Heart right ventricle (tissue), 16 donors: ENCODE measurements around the gene AANAT. TPM values are rescaled to one million over a fixed set of nuclear protein-coding genes. Genes with fewer than 3 reads are reported as not detected.

Experiments
- ATAC-seq, 8 donors: fragments of 200-7000 bp; cut with Tn5 transposase; one replicate each; pipeline ENCODE4 v1.9.1; 2020; ENCODE audit warnings: mild to moderate bottlenecking in 8 of 8, moderate library complexity in 8 of 8, moderate number of reproducible peaks in 1 of 8
- DNase-seq, 2 donors: peaks; one replicate each; pipeline ENCODE4 v3.0.0-alpha.2; 2020
- H3K27ac ChIP-seq, 10 donors: fragments of 200-600 bp; sonication (generic) in 2 of 10; one replicate each; pipeline versions ENCODE4 v1.5.0 to v1.8.0; 2020 to 2022; ENCODE audit warnings: mild to moderate bottlenecking in 3 of 10
- H3K27me3 ChIP-seq, 7 donors: fragments of 200-600 bp; one replicate each; pipeline ENCODE4 v1.8.0; 2021 to 2022; ENCODE audit warnings: mild to moderate bottlenecking in 2 of 7
- H3K36me3 ChIP-seq, 9 donors: fragments of 200-600 bp; sonication (generic) in 1 of 9; one replicate each; pipeline versions ENCODE4 v1.5.0 to v1.8.0; 2020 to 2022; ENCODE audit warnings: mild to moderate bottlenecking in 2 of 9
- H3K4me1 ChIP-seq, 9 donors: fragments of 200-600 bp; sonication (generic) in 1 of 9; one replicate each; pipeline versions ENCODE4 v1.5.0 to v1.8.0; 2020 to 2022; ENCODE audit warnings: mild to moderate bottlenecking in 4 of 9
- H3K4me3 ChIP-seq, 10 donors: fragments of 200-600 bp; sonication (generic) in 2 of 10; one replicate each; pipeline versions ENCODE4 v1.5.0 to v1.8.0; 2020 to 2022; ENCODE audit warnings: mild to moderate bottlenecking in 7 of 10, moderate library complexity in 2 of 10
- H3K9me3 ChIP-seq, 11 donors: fragments of 200-600 bp in 10 of 11; sonication (generic) in 2 of 11; one replicate each; pipeline versions ENCODE4 v1.5.0 to v1.8.0; 2013 to 2022; ENCODE audit warnings: mild to moderate bottlenecking in 2 of 11, control low read depth in 1 of 11, moderate library complexity in 1 of 11
- CTCF ChIP-seq, 9 donors: fragments of 200-600 bp; sonication (generic) in 2 of 9; IDR thresholded peaks; one replicate each; pipeline versions ENCODE4 v1.5.0 to v1.8.0; 2021 to 2022; ENCODE audit warnings: antibody characterized with exemption in 9 of 9, mild to moderate bottlenecking in 5 of 9, moderate library complexity in 1 of 9
- WGBS, 2 donors: extraction: QIAGEN DNeasy Blood & Tissue Kit; methylation state at CpG; one replicate each; pipeline ENCODE4 v1.1.7; 2013; ENCODE audit warnings: inconsistent platforms in 1 of 2; 5-methylcytosine and 5-hydroxymethylcytosine counted together
- intact Hi-C, 10 donors: fragments of 100-400 bp; cut with DNase I; formaldehyde crosslinking; loops; one replicate each; pipeline versions ENCODE4 v1.11.1 to v1.14.2; 2022
- polyA plus RNA-seq, 2 donors: library from polyadenylated mRNA; stranded (reverse); fragments of 200-250 nt; gene quantifications; one replicate each; pipeline ENCODE4 v1.2.3, GENCODE V29; 2013
- total RNA-seq, 10 donors: library from RNA; stranded (reverse); fragmentation: NEBNext Ultra II Directional in 3 of 10; extraction: Animal tissue kit (Norgen Biotek cat#: 25700) in 3 of 10; gene quantifications; one replicate each; pipeline versions ENCODE4 v1.2.1 to v1.2.4, GENCODE V29; 2021 to 2023
- donor health status: Arrhythmogenic right ventricular cardiomyopathy.
- donor health status: ischemic (EF 13 %, LVEDD 7.1; RV severe dilation, severe dysfunction).
- donor health status: healthy with polysubstance abuse.
- donor health status: DM: no; HTN: yes; CAD: no.
- donor health status: DM: no; HTN: no; CAD: no.
- donor health status: ischemic (EF 25% LVEDD 6.9; RV normal size, moderate dysfunction).
- donor health status: ischemic (EF 25% LVEDD 5.7; RV mildly dilated, moderate dysfunction).
- donor health status: healthy.
- donor health status: DM: yes; HTN: yes; CAD: no.
- donor health status: Ischemic cardiomyopathy.
- donor health status: ischemic (EF 35%, LVEDD 5.7; RV mildly dilated, moderate dysfunction).
- donor health status: nonischemic (EF 11% LVEDD 7.7; RV severe dilation, severe dysfunction).
- donor health status: DM: yes; HTN: yes; CAD: no.
- donor health status: PGD.
- donor health status: ischemic (EF 29% LVEDD 5.4; RV normal size, mild dysfunction).
- donor health status: nonischemic (EF 23%, LVEDD 6.1; RV moderate dilation, normal function).

Gene AANAT
- total and polyA plus RNA-seq, 12 donors, result 0.73 to 0.98 TPM; not detected in 10

- WGBS, 2 donors, result 80 to 84% methylated on average over 16 of the region's 16 CpGs
- Histone ChIP-seq H3K4me1 (peaks cover 27 to 94% (median 73%) of the 10 kb centered on the region in 9 donors), H3K27me3 (no peaks in the 10 kb centered on the region), H3K36me3 (no peaks in the 10 kb centered on the region), H3K4me3 (no peak overlapping the region), H3K27ac (peak overlapping the region in 4 of 10 donors; percentile 2 to 96 (median 8)), H3K9me3 (no peaks in the 10 kb centered on the region)
- no peak for ATAC-seq
- TF ChIP-seq CTCF (IDR thresholded peaks at IDR 0.05), result no peak
- intact Hi-C loops, result no loop called here
- DNase-seq, result peak in 1 of 2 donors; percentile 9
These were observed 28.4 kb downstream of the AANAT start for GRCh38 chr17:76495663-76496400.

- Histone ChIP-seq H3K9me3 (no peaks in the 10 kb centered on the region), H3K36me3 (no peaks in the 10 kb centered on the region), H3K4me3 (no peak overlapping the region), H3K4me1 (peaks cover 27 to 88% (median 68%) of the 10 kb centered on the region in 9 donors), H3K27ac (peak overlapping the region in 3 of 10 donors; percentile 2 to 96 (median 7)), H3K27me3 (no peaks in the 10 kb centered on the region)
- intact Hi-C loops, result no loop called here
- ATAC-seq (no peak), DNase-seq (no peak)
- TF ChIP-seq CTCF (IDR thresholded peaks at IDR 0.05), result no peak
- 90 to 94% methylated on average over 6 of the region's 6 CpGs for WGBS, 2 donors
These were observed 29.1 kb downstream of the AANAT start for GRCh38 chr17:76496464-76496863.

GRCh38 chr17:76497699-76497978, 30.2 kb downstream of the AANAT start:
- intact Hi-C loops, result no loop called here
- Histone ChIP-seq H3K36me3 (no peaks in the 10 kb centered on the region), H3K27me3 (no peaks in the 10 kb centered on the region), H3K9me3 (no peaks in the 10 kb centered on the region), H3K4me3 (peak overlapping the region in 7 of 10 donors; percentile 2 to 38 (median 30)), H3K27ac (peak overlapping the region; percentile 87 to 97 (median 94)), H3K4me1 (peaks cover 25 to 88% (median 65%) of the 10 kb centered on the region in 9 donors)
- no peak for TF ChIP-seq CTCF (IDR thresholded peaks at IDR 0.05)
- 19 to 33% methylated on average over 2 of the region's 2 CpGs for WGBS, 2 donors
- ATAC-seq (no peak), DNase-seq (no peak)

- H3K9me3 ChIP-seq, result no peaks in the 10 kb centered on the region
- no peaks in the 10 kb centered on the region for H3K36me3 ChIP-seq
- peaks cover 23 to 88% (median 59%) of the 10 kb centered on the region in 9 donors for H3K4me1 ChIP-seq
- 15 to 18% methylated on average over 31 of the region's 31 CpGs for WGBS, 2 donors
- DNase-seq (peak; percentile 87 to 88), ATAC-seq (peak; percentile 64 to 87 (median 80))
- no peak for TF ChIP-seq CTCF (IDR thresholded peaks at IDR 0.05)
- peak overlapping the region; percentile 87 to 97 (median 94) for H3K27ac ChIP-seq
- intact Hi-C loops, result loop anchor here in 1 of 10 donors (2.0 kb wide), 1 partner anchor 13 kb away; no protein-coding TSS in a partner anchor
- H3K4me3 ChIP-seq, result peak overlapping the region in 7 of 10 donors; percentile 2 to 38 (median 30)
- H3K27me3 ChIP-seq, result no peaks in the 10 kb centered on the region
These were observed 30.8 kb downstream of the AANAT start for GRCh38 chr17:76497979-76498875.
